CD14-positive monocyte (primary cell): ENCODE data around the gene BRAT1. TPM values are rescaled to one million over a fixed set of nuclear protein-coding genes. Genes with fewer than 3 reads are reported as not detected.
A peak's percentile ranks its signal among the peaks of the same experiment; 100 is the strongest.
"Not testable (repeated sequence)": the region's sequence is repeated elsewhere in the genome, so short reads cannot be mapped to it uniquely, and the experiment has no call there.

Experiments
- DNase-seq, 3 donors: peaks; one replicate each; pipeline ENCODE4 v3.0.0-alpha.2; 2011 to 2022
- H2AFZ ChIP-seq: 2 replicates; pipeline ENCODE4 v1.6.0; 2012; ENCODE audit warnings: mild to moderate bottlenecking, low read depth, low read length, inconsistent platforms; ENCODE audit not compliant: insufficient read depth, poor library complexity, severe bottlenecking
- H3K27ac ChIP-seq, 2 donors: 1 replicate in 1 of 2; 2 replicates in 1 of 2; pipeline ENCODE4 v1.5.1; 2012 to 2013; ENCODE audit warnings: low read length in 2 of 2, control low read depth in 1 of 2, inconsistent platforms in 1 of 2, low read depth in 1 of 2, mild to moderate bottlenecking in 1 of 2
- H3K27me3 ChIP-seq, 2 donors: one replicate each; pipeline versions ENCODE4 v1.6.0 to v1.6.1; 2011 to 2013; ENCODE audit warnings: low read length in 2 of 2; ENCODE audit not compliant: control insufficient read depth in 2 of 2, insufficient read depth in 2 of 2
- H3K36me3 ChIP-seq, 2 donors: replicated peaks in 1 of 2; 1 replicate in 1 of 2; 2 replicates in 1 of 2; pipeline versions ENCODE4 v1.5.1 to v1.6.1; 2012 to 2013; ENCODE audit warnings: low read length in 2 of 2, control low read depth in 1 of 2, inconsistent platforms in 1 of 2, mild to moderate bottlenecking in 1 of 2; ENCODE audit not compliant: insufficient read depth in 2 of 2, control insufficient read depth in 1 of 2
- H3K4me1 ChIP-seq, 2 donors: 1 replicate in 1 of 2; 2 replicates in 1 of 2; pipeline versions ENCODE4 v1.5.1 to v1.6.1; 2012 to 2013; ENCODE audit warnings: low read length in 2 of 2, control low read depth in 1 of 2, inconsistent platforms in 1 of 2, mild to moderate bottlenecking in 1 of 2, moderate library complexity in 1 of 2; ENCODE audit not compliant: insufficient read depth in 2 of 2, control insufficient read depth in 1 of 2
- H3K4me2 ChIP-seq: replicated peaks from 2 replicates; pipeline ENCODE3; 2012; ENCODE audit warnings: low read length, moderate library complexity, mild to moderate bottlenecking; ENCODE audit not compliant: poor library complexity, severe bottlenecking; ENCODE audit errors: extremely low read depth
- H3K4me3 ChIP-seq, 3 experiments: fragments of 200-600 bp in 1 of 3; sonication (generic) in 1 of 3; replicated peaks in 1 of 3; 1 replicate in 2 of 3; 2 replicates in 1 of 3; pipeline ENCODE4 v1.5.1; 2011 to 2013; ENCODE audit warnings: low read length in 3 of 3, mild to moderate bottlenecking in 3 of 3, control low read depth in 2 of 3, low read depth in 2 of 3, inconsistent platforms in 1 of 3, moderate library complexity in 1 of 3
- H3K79me2 ChIP-seq: 2 replicates; pipeline ENCODE4 v1.6.0; 2012; ENCODE audit warnings: mild to moderate bottlenecking, control low read depth, inconsistent platforms, low read length, moderate library complexity; ENCODE audit not compliant: insufficient read depth
- H3K9ac ChIP-seq: 2 replicates; pipeline ENCODE4 v1.6.0; 2017; ENCODE audit warnings: low read length, mild to moderate bottlenecking; ENCODE audit not compliant: insufficient read depth, poor library complexity, severe bottlenecking
- H3K9me3 ChIP-seq, 2 donors: replicated peaks in 1 of 2; 1 replicate in 1 of 2; 2 replicates in 1 of 2; pipeline versions ENCODE4 v1.5.1 to v1.6.1; 2012 to 2013; ENCODE audit warnings: low read length in 2 of 2, control low read depth in 1 of 2; ENCODE audit not compliant: control insufficient read depth in 1 of 2, insufficient read depth in 1 of 2
- H4K20me1 ChIP-seq: 2 replicates; pipeline ENCODE4 v1.6.0; 2012; ENCODE audit warnings: mild to moderate bottlenecking, low read length, control low read depth, moderate library complexity; ENCODE audit not compliant: insufficient read depth
- H3K27ac Mint-ChIP-seq, 7 donors: one replicate each; pipeline ENCODE4 v1.8.0; 2020; ENCODE audit warnings: mild to moderate bottlenecking in 7 of 7, mixed read lengths in 7 of 7, moderate library complexity in 6 of 7, inconsistent platforms in 2 of 7
- H3K27me3 Mint-ChIP-seq, 3 donors: one replicate each; pipeline ENCODE4 v1.8.0; 2021 to 2022; ENCODE audit warnings: low read depth in 3 of 3, mild to moderate bottlenecking in 3 of 3, mixed read lengths in 3 of 3, moderate library complexity in 3 of 3, inconsistent platforms in 1 of 3
- H3K36me3 Mint-ChIP-seq, 2 donors: one replicate each; pipeline ENCODE4 v1.8.0; 2020; ENCODE audit warnings: mixed read lengths in 2 of 2, inconsistent platforms in 1 of 2, mild to moderate bottlenecking in 1 of 2
- H3K4me1 Mint-ChIP-seq: one replicate; pipeline ENCODE4 v1.8.0; 2020; ENCODE audit warnings: mild to moderate bottlenecking, mixed read lengths
- H3K4me3 Mint-ChIP-seq, 2 donors: one replicate each; pipeline ENCODE4 v1.8.0; 2020; ENCODE audit warnings: mild to moderate bottlenecking in 2 of 2, mixed read lengths in 2 of 2, moderate library complexity in 1 of 2
- H3K9me3 Mint-ChIP-seq, 7 donors: one replicate each; pipeline ENCODE4 v1.8.0; 2020 to 2022; ENCODE audit warnings: mixed read lengths in 7 of 7, mild to moderate bottlenecking in 6 of 7, moderate library complexity in 6 of 7, inconsistent platforms in 2 of 7
- WGBS: methylation state at CpG from one replicate; pipeline ENCODE4 v1.1.5; 2013; ENCODE audit warnings: missing lambda C conversion rate; ENCODE audit not compliant: insufficient coverage; 5-methylcytosine and 5-hydroxymethylcytosine counted together
- intact Hi-C, 2 donors: fragments of 100-400 bp; cut with micrococcal nuclease; formaldehyde crosslinking; loops; one replicate each; pipeline versions ENCODE4 v1.15.0 to v1.15.1; 2023
- polyA plus RNA-seq, 3 donors: library from polyadenylated mRNA; depleted of rRNA in 1 of 3; unstranded in 2 of 3; stranded (reverse) in 1 of 3; fragments of 300-500 nt in 2 of 3; fragments of >200 nt in 1 of 3; fragmentation: Illumina TruSeq in 2 of 3; gene quantifications; 1 replicate in 2 of 3; 2 replicates in 1 of 3; pipeline ENCODE4 v1.2.3, GENCODE V29; 2012 to 2021
- TF ChIP-seq, protein P1 (sequence below): fragments of 200-600 bp; IDR thresholded peaks from one replicate; pipeline ENCODE4 v1.8.0; 2022; ENCODE audit warnings: antibody characterized with exemption, mild to moderate bottlenecking

Gene BRAT1
- polyA plus RNA-seq, 3 donors = 31.6 to 34.2 (median 32.5) TPM

DNA sequence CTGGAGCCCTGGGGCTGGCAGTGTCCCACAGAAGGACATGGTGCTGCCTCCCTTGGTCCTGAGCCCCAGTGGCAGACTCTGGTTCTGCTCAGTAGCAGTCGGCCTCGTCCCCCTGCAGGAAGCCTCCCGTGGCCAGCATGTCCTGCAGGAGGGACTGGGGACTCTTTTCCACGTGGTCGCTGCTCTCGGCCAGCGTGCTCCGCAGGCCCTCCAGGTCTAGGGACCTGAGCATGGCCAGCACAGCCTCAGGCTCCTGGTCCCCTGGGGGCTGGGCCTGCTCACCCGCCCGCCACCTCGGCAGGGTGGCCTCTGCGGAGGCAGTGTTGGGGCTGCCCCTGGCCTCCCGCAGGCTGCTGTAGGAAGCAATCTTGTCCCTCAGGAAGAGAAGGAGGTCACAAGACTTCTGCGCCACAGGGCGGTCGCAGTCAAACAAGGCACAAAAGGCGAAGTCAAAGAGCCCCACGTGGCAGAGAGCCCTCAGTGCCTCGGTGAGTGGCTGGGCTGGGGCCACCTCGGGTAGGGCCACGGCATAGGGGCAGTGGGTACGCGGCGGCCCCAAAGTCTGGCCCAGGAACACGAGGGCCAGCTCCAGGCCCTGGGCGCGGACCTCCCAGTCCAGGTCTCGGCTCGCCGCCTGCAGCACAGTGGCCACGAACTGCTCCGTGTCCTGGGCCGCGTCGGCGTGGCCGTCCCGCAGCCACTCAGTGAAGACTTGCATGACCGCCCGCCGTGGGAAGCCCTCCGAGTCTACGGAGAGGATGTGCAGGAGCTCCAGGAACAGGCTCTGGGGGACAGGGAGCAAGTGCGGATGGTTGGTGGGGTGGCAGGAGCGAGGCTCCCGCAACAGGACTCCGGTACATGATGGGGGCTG is 17.1 kb downstream of the BRAT1 start:
- Mint-ChIP-seq H3K27ac (peak overlapping the region in 1 of 7 donors; percentile 12), H3K36me3 (peaks cover 9 to 57% of the 10 kb centered on the region in 2 donors), H3K4me3 (no peak overlapping the region), H3K4me1 (peaks cover 9% of the 10 kb centered on the region), H3K9me3 (no peaks in the 10 kb centered on the region), H3K27me3 (peaks cover 0 to 6% (median 0%) of the 10 kb centered on the region in 3 donors)
- no peaks in the 10 kb centered on the region for H3K4me1 ChIP-seq
- H2AFZ ChIP-seq = no peak overlapping the region
- intact Hi-C loops = no loop called here
- DNase-seq = no peak
- 90% methylated on average over 47 of the region's 47 CpGs for WGBS
- TF ChIP-seq, protein P1, sequence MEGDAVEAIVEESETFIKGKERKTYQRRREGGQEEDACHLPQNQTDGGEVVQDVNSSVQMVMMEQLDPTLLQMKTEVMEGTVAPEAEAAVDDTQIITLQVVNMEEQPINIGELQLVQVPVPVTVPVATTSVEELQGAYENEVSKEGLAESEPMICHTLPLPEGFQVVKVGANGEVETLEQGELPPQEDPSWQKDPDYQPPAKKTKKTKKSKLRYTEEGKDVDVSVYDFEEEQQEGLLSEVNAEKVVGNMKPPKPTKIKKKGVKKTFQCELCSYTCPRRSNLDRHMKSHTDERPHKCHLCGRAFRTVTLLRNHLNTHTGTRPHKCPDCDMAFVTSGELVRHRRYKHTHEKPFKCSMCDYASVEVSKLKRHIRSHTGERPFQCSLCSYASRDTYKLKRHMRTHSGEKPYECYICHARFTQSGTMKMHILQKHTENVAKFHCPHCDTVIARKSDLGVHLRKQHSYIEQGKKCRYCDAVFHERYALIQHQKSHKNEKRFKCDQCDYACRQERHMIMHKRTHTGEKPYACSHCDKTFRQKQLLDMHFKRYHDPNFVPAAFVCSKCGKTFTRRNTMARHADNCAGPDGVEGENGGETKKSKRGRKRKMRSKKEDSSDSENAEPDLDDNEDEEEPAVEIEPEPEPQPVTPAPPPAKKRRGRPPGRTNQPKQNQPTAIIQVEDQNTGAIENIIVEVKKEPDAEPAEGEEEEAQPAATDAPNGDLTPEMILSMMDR = peak; percentile 28
- H3K27me3 ChIP-seq = no peaks in the 10 kb centered on the region
- no peaks in the 10 kb centered on the region for H3K79me2 ChIP-seq
- H3K27ac ChIP-seq = no peak overlapping the region
- H4K20me1 ChIP-seq = peaks cover 53% of the 10 kb centered on the region
- H3K9me3 ChIP-seq = no peaks in the 10 kb centered on the region
- H3K36me3 ChIP-seq = peaks cover 45 to 55% of the 10 kb centered on the region in 2 donors
- no peak overlapping the region for H3K4me3 ChIP-seq
- no peak overlapping the region for H3K4me2 ChIP-seq
- H3K9ac ChIP-seq = no peak overlapping the region

DNA sequence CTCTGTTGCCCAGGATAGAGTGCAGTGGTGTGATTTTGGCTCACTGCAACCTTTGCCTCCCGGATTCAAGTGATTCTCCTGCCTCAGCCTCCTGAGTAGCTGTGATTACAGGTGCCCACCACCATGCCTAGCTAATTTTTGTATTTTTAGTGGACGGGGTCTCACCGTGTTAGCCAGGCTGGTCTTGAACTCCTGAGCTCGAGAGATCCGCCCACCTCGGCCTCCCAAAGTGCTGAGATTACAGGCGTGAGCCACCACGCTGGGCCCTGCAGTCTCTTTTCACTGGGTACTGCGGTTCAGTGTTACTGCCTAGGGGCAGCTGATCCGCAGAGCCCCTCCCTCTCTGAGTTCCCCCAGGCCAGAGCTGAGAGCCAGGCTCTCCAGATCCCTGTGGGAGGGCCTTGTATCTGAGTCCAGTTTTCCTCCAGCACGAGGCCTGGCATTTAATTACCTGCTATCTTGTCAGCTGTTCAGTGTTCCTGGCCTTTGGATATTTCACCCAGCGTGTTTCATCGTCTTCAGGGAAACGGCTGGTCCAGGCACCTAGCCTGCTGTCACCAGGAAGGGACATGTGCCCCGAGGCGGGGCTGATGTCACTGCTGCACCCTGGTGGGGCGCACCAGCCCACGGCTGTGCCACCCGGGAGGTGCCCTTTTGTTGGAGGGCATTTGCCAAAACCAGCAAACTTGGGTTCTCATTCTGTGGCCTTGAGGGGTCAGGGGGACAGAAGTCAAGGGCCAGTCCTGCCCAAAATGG is 19.3 kb downstream of the BRAT1 start:
- H3K27me3 ChIP-seq, H3K4me3 Mint-ChIP-seq, H2AFZ ChIP-seq, H3K4me2 ChIP-seq, H3K27ac Mint-ChIP-seq, H3K27ac ChIP-seq, H3K9ac ChIP-seq, H3K9me3 Mint-ChIP-seq, DNase-seq, H3K27me3 Mint-ChIP-seq, intact Hi-C loops, H3K4me3 ChIP-seq, H3K9me3 ChIP-seq, H3K79me2 ChIP-seq: not testable (repeated sequence)
- peaks cover 23 to 34% of the 10 kb centered on the region in 2 donors for H3K36me3 ChIP-seq
- H3K36me3 Mint-ChIP-seq = peaks cover 5 to 39% of the 10 kb centered on the region in 2 donors
- WGBS = 79% methylated on average over 8 of the region's 19 CpGs
- H4K20me1 ChIP-seq = peaks cover 34% of the 10 kb centered on the region
- peaks cover 13 to 14% of the 10 kb centered on the region in 2 donors for H3K4me1 ChIP-seq
- H3K4me1 Mint-ChIP-seq = peaks cover 18% of the 10 kb centered on the region

DNA sequence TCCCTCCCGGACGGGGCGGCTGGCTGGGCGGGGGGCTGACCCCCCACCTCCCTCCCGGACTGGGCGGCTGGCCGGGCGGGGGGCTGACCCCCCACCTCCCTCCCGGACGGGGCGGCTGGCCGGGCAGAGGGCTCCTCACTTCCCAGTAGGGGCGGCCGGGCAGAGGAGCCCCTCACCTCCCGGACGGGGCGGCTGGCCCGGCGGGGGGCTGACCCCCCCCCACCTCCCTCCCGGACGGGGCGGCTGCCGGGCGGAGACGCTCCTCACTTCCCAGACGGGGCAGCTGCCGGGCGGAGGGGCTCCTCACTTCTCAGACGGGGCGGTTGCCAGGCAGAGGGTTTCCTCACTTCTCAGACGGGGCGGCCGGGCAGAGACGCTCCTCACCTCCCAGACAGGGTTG is 21.1 kb downstream of the BRAT1 start:
- H3K9ac ChIP-seq, H3K4me3 ChIP-seq, H3K27ac Mint-ChIP-seq, intact Hi-C loops, H3K9me3 ChIP-seq, DNase-seq, H3K27me3 Mint-ChIP-seq, H3K27ac ChIP-seq, H3K79me2 ChIP-seq, H3K4me3 Mint-ChIP-seq, H3K4me2 ChIP-seq, H3K27me3 ChIP-seq, H2AFZ ChIP-seq, H3K9me3 Mint-ChIP-seq: not testable (repeated sequence)
- Mint-ChIP-seq H3K36me3 (peaks cover 7 to 27% of the 10 kb centered on the region in 2 donors), H3K4me1 (peaks cover 31% of the 10 kb centered on the region)
- WGBS = no CpG with 5 or more reads among the region's 34 CpGs
- Histone ChIP-seq H3K4me1 (peaks cover 32% of the 10 kb centered on the region in 2 donors), H3K36me3 (peaks cover 15% of the 10 kb centered on the region in 2 donors), H4K20me1 (peaks cover 23% of the 10 kb centered on the region)
